Right lobe of liver (tissue), 6 donors: ENCODE data around the gene NT5DC3. TPM values are rescaled to one million over a fixed set of nuclear protein-coding genes. Genes with fewer than 3 reads are reported as not detected.

Source experiments
- ATAC-seq, 4 donors: fragments of 200-7000 bp; cut with Tn5 transposase; one replicate each; pipeline ENCODE4 v1.9.1; 2020; ENCODE audit warnings: mild to moderate bottlenecking in 4 of 4, moderate library complexity in 4 of 4
- DNase-seq, 3 donors: peaks; one replicate each; pipeline ENCODE4 v3.0.0-alpha.2; 2020
- H3K27ac ChIP-seq, 3 donors: fragments of 200-600 bp; one replicate each; pipeline ENCODE4 v1.8.0; 2022
- H3K27me3 ChIP-seq, 2 donors: fragments of 200-600 bp; one replicate each; pipeline ENCODE4 v1.8.0; 2022
- H3K36me3 ChIP-seq, 4 donors: fragments of 200-600 bp; sonication (generic) in 1 of 4; one replicate each; pipeline versions ENCODE4 v1.5.1 to v1.8.0; 2017 to 2022; ENCODE audit warnings: control low read depth in 1 of 4
- H3K4me1 ChIP-seq, 4 donors: fragments of 200-600 bp; sonication (generic) in 1 of 4; one replicate each; pipeline versions ENCODE4 v1.5.1 to v1.8.0; 2017 to 2022; ENCODE audit warnings: control low read depth in 1 of 4
- H3K4me3 ChIP-seq, 3 donors: fragments of 200-600 bp; one replicate each; pipeline ENCODE4 v1.8.0; 2022
- H3K9me3 ChIP-seq, 4 donors: fragments of 200-600 bp; sonication (generic) in 1 of 4; one replicate each; pipeline versions ENCODE4 v1.5.1 to v1.8.0; 2017 to 2022; ENCODE audit warnings: control low read depth in 1 of 4
- POLR2A ChIP-seq: fragments of 450-650 bp; IDR thresholded peaks from one replicate; pipeline ENCODE4 v1.6.1; 2017; ENCODE audit warnings: antibody characterized with exemption, mild to moderate bottlenecking
- WGBS: methylation state at CpG from one replicate; pipeline ENCODE4 v1.1.6; 2018; ENCODE audit warnings: low coverage, low lambda C conversion rate; ENCODE audit not compliant: insufficient coverage; ENCODE audit errors: missing lambda C conversion rate; 5-methylcytosine and 5-hydroxymethylcytosine counted together
- intact Hi-C, 2 donors: fragments of 100-400 bp; cut with DNase I; formaldehyde crosslinking; loops; one replicate each; pipeline versions ENCODE4 v1.11.2 to v1.14.1; 2022
- total RNA-seq, 6 experiments: library from RNA; depleted of rRNA in 2 of 6; stranded (reverse); fragments of >200 nt in 2 of 6; fragmentation: NEBNext Ultra II Directional in 3 of 6; extraction: Animal tissue kit (Norgen Biotek cat#: 25700) in 3 of 6; gene quantifications; one replicate each; pipeline versions ENCODE4 v1.1.0 to v1.2.4, GENCODE V29; 2016 to 2023
- TF ChIP-seq, protein P1 (sequence below), 4 donors: fragments of 200-600 bp in 3 of 4; fragments of 450-650 bp in 1 of 4; IDR thresholded peaks; one replicate each; pipeline versions ENCODE4 v1.5.1 to v1.8.0; 2016 to 2022; ENCODE audit warnings: antibody characterized with exemption in 4 of 4, mild to moderate bottlenecking in 2 of 4
- donor health status: DM: no; HTN: yes; CAD: no.
- donor health status: DM: no; HTN: no; CAD: no.
- donor health status: DM: no; HTN: no; CAD: no.
- donor health status: DM: no; HTN: yes; CAD: no.
- donor health status: DM: no; HTN: yes; CAD: no.

Gene NT5DC3
- total RNA-seq, 6 experiments from 2014 or later: 3.3 to 10.2 (median 6.6) TPM

DNA sequence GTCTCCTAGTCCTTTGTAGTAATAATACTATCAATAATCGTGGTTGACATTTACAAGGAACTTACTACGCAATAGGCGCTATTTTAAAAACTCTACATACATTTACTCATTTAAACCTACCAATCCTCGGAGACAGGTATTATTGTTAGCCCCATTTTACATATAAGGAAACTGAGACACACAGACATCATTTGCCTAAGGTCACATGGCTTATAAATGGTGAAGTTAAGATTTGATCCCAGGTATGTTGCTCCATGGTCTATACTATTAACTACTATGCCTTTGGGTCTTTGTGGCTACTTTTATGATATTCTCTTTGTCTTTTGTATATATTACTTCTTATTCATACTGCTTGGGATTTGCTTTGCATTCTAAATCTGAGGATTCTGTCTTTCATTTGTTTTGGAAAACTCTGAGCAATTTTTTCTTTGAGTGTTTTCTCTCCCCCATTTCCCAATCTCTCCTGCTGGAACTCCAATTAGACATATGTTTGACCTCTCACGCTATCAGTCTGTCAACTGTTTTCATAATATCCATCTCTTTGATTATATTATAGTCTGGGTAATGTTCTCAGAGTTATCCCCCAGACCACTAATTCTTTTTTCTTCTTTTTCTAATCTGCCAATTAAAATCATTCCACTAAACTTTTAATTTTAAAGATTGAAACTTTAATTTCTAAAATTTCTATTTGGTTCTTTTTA lies 10.9 kb downstream of the NT5DC3 start:
- no peak overlapping the region for H3K27ac ChIP-seq
- 95% methylated on average over 5 of the region's 5 CpGs for WGBS
- no peak for TF ChIP-seq POLR2A
- TF ChIP-seq, protein P1, sequence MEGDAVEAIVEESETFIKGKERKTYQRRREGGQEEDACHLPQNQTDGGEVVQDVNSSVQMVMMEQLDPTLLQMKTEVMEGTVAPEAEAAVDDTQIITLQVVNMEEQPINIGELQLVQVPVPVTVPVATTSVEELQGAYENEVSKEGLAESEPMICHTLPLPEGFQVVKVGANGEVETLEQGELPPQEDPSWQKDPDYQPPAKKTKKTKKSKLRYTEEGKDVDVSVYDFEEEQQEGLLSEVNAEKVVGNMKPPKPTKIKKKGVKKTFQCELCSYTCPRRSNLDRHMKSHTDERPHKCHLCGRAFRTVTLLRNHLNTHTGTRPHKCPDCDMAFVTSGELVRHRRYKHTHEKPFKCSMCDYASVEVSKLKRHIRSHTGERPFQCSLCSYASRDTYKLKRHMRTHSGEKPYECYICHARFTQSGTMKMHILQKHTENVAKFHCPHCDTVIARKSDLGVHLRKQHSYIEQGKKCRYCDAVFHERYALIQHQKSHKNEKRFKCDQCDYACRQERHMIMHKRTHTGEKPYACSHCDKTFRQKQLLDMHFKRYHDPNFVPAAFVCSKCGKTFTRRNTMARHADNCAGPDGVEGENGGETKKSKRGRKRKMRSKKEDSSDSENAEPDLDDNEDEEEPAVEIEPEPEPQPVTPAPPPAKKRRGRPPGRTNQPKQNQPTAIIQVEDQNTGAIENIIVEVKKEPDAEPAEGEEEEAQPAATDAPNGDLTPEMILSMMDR (IDR thresholded peaks at IDR 0.05): no peak
- H3K9me3 ChIP-seq: no peaks in the 10 kb centered on the region
- no peak overlapping the region for H3K4me3 ChIP-seq
- no peaks in the 10 kb centered on the region for H3K27me3 ChIP-seq
- intact Hi-C loops: no loop called here
- H3K36me3 ChIP-seq: no peaks in the 10 kb centered on the region
- peaks cover 0 to 35% (median 8%) of the 10 kb centered on the region in 4 donors for H3K4me1 ChIP-seq
- ATAC-seq (no peak), DNase-seq (no peak)

- H3K4me1 ChIP-seq: peaks cover 0 to 35% (median 6%) of the 10 kb centered on the region in 4 donors
- ATAC-seq (peak in 3 of 4 donors; percentile 26 to 56 (median 46)), DNase-seq (no peak)
- no peaks in the 10 kb centered on the region for H3K36me3 ChIP-seq
- intact Hi-C loops: no loop called here
- H3K4me3 ChIP-seq: no peak overlapping the region
- no peak for TF ChIP-seq POLR2A
- TF ChIP-seq, protein P1 (IDR thresholded peaks at IDR 0.05): no peak
- no peak overlapping the region for H3K27ac ChIP-seq
- no peaks in the 10 kb centered on the region for H3K27me3 ChIP-seq
- H3K9me3 ChIP-seq: no peaks in the 10 kb centered on the region
Observed at GRCh38 chr12:103829092-103829491, 11.9 kb downstream of the NT5DC3 start.

DNA sequence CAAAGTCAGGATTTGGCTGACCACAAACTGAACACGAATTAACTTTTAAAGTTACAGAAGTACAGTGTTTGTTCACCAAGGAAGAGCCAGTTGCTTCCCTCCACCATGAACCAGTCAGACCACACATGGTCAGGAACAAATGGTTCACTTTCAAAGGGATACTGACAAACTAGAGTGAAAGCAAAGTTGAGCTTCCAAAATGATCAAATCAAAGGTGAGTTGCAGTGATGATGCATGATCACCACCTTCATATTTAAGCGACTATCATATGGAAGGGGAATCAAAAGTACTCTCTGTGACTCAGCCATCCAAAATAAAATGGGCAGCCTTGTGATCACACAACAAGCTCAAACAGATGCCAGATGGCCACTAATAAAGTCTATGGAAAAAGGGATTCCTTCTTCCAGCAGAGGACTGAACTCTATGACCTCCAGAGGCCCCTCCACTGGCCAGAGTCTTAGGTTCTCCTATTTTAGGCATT lies 13.1 kb downstream of the NT5DC3 start:
- H3K27ac ChIP-seq: no peak overlapping the region
- H3K4me3 ChIP-seq: no peak overlapping the region
- H3K9me3 ChIP-seq: no peaks in the 10 kb centered on the region
- H3K27me3 ChIP-seq: no peaks in the 10 kb centered on the region
- DNase-seq (no peak), ATAC-seq (peak; percentile 17 to 52 (median 32))
- intact Hi-C loops: no loop called here
- H3K36me3 ChIP-seq: no peaks in the 10 kb centered on the region
- 13% methylated on average over 1 of the region's 2 CpGs for WGBS
- peaks cover 0 to 35% (median 6%) of the 10 kb centered on the region in 4 donors for H3K4me1 ChIP-seq
- TF ChIP-seq, protein P1 (IDR thresholded peaks at IDR 0.05): no peak
- no peak for TF ChIP-seq POLR2A

GRCh38 chr12:103824845-103825244 lies 16.2 kb downstream of the NT5DC3 start:
- Histone ChIP-seq H3K4me3 (no peak overlapping the region), H3K27me3 (no peaks in the 10 kb centered on the region), H3K4me1 (peaks cover 0 to 25% (median 2%) of the 10 kb centered on the region in 4 donors), H3K36me3 (no peaks in the 10 kb centered on the region), H3K9me3 (no peaks in the 10 kb centered on the region), H3K27ac (no peak overlapping the region)
- intact Hi-C loops: no loop called here
- DNase-seq: no peak
- no peak for ATAC-seq
- no peak for TF ChIP-seq POLR2A
- TF ChIP-seq, protein P1 (IDR thresholded peaks at IDR 0.05): no peak
- 80% methylated on average over 3 of the region's 3 CpGs for WGBS
